Upper lobe of left lung (tissue), 6 donors: ENCODE measurements around the gene RFX7. TPM values are rescaled to one million over a fixed set of nuclear protein-coding genes. Genes with fewer than 3 reads are reported as not detected.
"Not testable (repeated sequence)": the region's sequence is repeated elsewhere in the genome, so short reads cannot be mapped to it uniquely, and the experiment has no call there.

Experiments used
- ATAC-seq, 2 donors: fragments of 200-7000 bp; cut with Tn5 transposase; one replicate each; pipeline ENCODE4 v1.9.1; 2022; ENCODE audit warnings: mild to moderate bottlenecking in 2 of 2, moderate library complexity in 2 of 2; ENCODE audit not compliant: low FRiP score in 2 of 2
- DNase-seq, 2 donors: peaks; one replicate each; pipeline ENCODE4 v3.0.0-alpha.2; 2019 to 2020
- H3K27ac ChIP-seq, 4 donors: fragments of 200-600 bp; sonication (generic); one replicate each; pipeline ENCODE4 v1.5.1; 2016 to 2019
- H3K27me3 ChIP-seq, 4 donors: fragments of 200-600 bp; sonication (generic); one replicate each; pipeline ENCODE4 v1.5.1; 2017 to 2019
- H3K36me3 ChIP-seq, 4 donors: fragments of 200-600 bp; sonication (generic); one replicate each; pipeline ENCODE4 v1.5.1; 2016 to 2019
- H3K4me1 ChIP-seq, 4 donors: fragments of 200-600 bp; sonication (generic); one replicate each; pipeline ENCODE4 v1.5.1; 2018 to 2019
- H3K4me3 ChIP-seq, 4 donors: fragments of 200-600 bp; sonication (generic); one replicate each; pipeline ENCODE4 v1.5.1; 2017 to 2019; ENCODE audit warnings: mild to moderate bottlenecking in 2 of 4, moderate library complexity in 1 of 4
- H3K9me3 ChIP-seq, 4 donors: fragments of 200-600 bp; sonication (generic); one replicate each; pipeline ENCODE4 v1.5.1; 2018 to 2019
- CTCF ChIP-seq, 6 experiments: fragments of 450-650 bp in 4 of 6; fragments of 200-600 bp in 2 of 6; sonication (generic) in 2 of 6; IDR thresholded peaks; one replicate each; pipeline ENCODE4 v1.5.1; 2016 to 2019; ENCODE audit warnings: antibody characterized with exemption in 6 of 6
- EP300 ChIP-seq, 4 donors: sonication (generic); formaldehyde crosslinking; IDR thresholded peaks; one replicate each; pipeline ENCODE4 v1.5.1; 2017; ENCODE audit warnings: antibody characterized with exemption in 4 of 4, control low read depth in 2 of 4
- POLR2A ChIP-seq, 4 donors: fragments of 450-650 bp; IDR thresholded peaks; one replicate each; pipeline ENCODE4 v1.5.1; 2016 to 2017; ENCODE audit warnings: antibody characterized with exemption in 4 of 4, mild to moderate bottlenecking in 2 of 4
- POLR2AphosphoS5 ChIP-seq, 2 donors: sonication (generic); formaldehyde crosslinking; IDR thresholded peaks; one replicate each; pipeline ENCODE4 v1.5.1; 2017; ENCODE audit warnings: antibody characterized with exemption in 2 of 2
- WGBS, 2 donors: methylation state at CpG; one replicate each; pipeline ENCODE4 v1.1.5; 2017 to 2018; 5-methylcytosine and 5-hydroxymethylcytosine counted together
- total RNA-seq, 6 donors: library from RNA; depleted of rRNA in 4 of 6; stranded (reverse); fragments of >200 nt in 4 of 6; gene quantifications; one replicate each; pipeline versions ENCODE4 v1.1.0 to v1.2.1, GENCODE V29; 2016 to 2021
- donor health status: DM: no; HTN: no; CAD: no; lungs with moderate emphysema.
- donor health status: DM: no; HTN: yes; CAD: no; lungs with severe emphysema.

The RFX7 gene
- total RNA-seq, 6 donors from 2014 or later = 8.0 to 17.9 (median 12.5) TPM

- TF ChIP-seq POLR2A (IDR thresholded peaks at IDR 0.05) (no peak), POLR2AphosphoS5 (IDR thresholded peaks at IDR 0.05) (no peak), CTCF (IDR thresholded peaks at IDR 0.05) (no peak), EP300 (IDR thresholded peaks at IDR 0.05) (no peak)
- ATAC-seq = no peak
- Histone ChIP-seq H3K36me3 (peaks cover 0 to 16% (median 2%) of the 10 kb centered on the region in 4 donors), H3K4me1 (peaks cover 0 to 4% (median 0%) of the 10 kb centered on the region in 4 donors), H3K27me3 (no peaks in the 10 kb centered on the region), H3K9me3 (no peaks in the 10 kb centered on the region), H3K4me3 (no peak overlapping the region), H3K27ac (no peak overlapping the region)
- no peak for DNase-seq
- WGBS, 2 donors = 83% methylated on average over 6 of the region's 6 CpGs
Observed at GRCh38 chr15:56174649-56175048, 69.0 kb downstream of the RFX7 start.

- 88 to 94% methylated on average over 2 of the region's 2 CpGs for WGBS, 2 donors
- peaks cover 0 to 15% (median 1%) of the 10 kb centered on the region in 4 donors for H3K36me3 ChIP-seq
Observed at GRCh38 chr15:56168394-56168793, 75.3 kb downstream of the RFX7 start.

GRCh38 chr15:56165234-56165633 is 78.4 kb downstream of the RFX7 start:
- ATAC-seq (no peak), DNase-seq (no peak)
- Histone ChIP-seq H3K4me3 (no peak overlapping the region), H3K4me1 (peaks cover 0 to 16% (median 0%) of the 10 kb centered on the region in 4 donors), H3K36me3 (no peaks in the 10 kb centered on the region), H3K27ac (no peak overlapping the region), H3K9me3 (no peaks in the 10 kb centered on the region), H3K27me3 (no peaks in the 10 kb centered on the region)
- 95 to 100% methylated on average over 2 of the region's 2 CpGs for WGBS, 2 donors
- no peak for TF ChIP-seq CTCF (IDR thresholded peaks at IDR 0.05)
- TF ChIP-seq POLR2A (IDR thresholded peaks at IDR 0.05) = no peak
- no peak for TF ChIP-seq EP300 (IDR thresholded peaks at IDR 0.05)
- TF ChIP-seq POLR2AphosphoS5 (IDR thresholded peaks at IDR 0.05) = no peak

More at GRCh38 chr15:56168394-56168793, 75.3 kb downstream of the RFX7 start:
- TF ChIP-seq POLR2A (IDR thresholded peaks at IDR 0.05) = no peak
- no peak for TF ChIP-seq POLR2AphosphoS5 (IDR thresholded peaks at IDR 0.05)
- no peak for TF ChIP-seq EP300 (IDR thresholded peaks at IDR 0.05)
- TF ChIP-seq CTCF (IDR thresholded peaks at IDR 0.05) = no peak
- peaks cover 0 to 11% (median 0%) of the 10 kb centered on the region in 4 donors for H3K4me1 ChIP-seq
- H3K4me3 ChIP-seq = no peak overlapping the region
- no peaks in the 10 kb centered on the region for H3K9me3 ChIP-seq
- DNase-seq (no peak), ATAC-seq (no peak)
- H3K27me3 ChIP-seq = no peaks in the 10 kb centered on the region
- no peak overlapping the region for H3K27ac ChIP-seq

GRCh38 chr15:56160966-56161365 is 82.7 kb downstream of the RFX7 start:
- Histone ChIP-seq H3K4me1 (peaks cover 0 to 8% (median 0%) of the 10 kb centered on the region in 4 donors), H3K27me3 (no peaks in the 10 kb centered on the region), H3K36me3 (no peaks in the 10 kb centered on the region), H3K9me3 (no peaks in the 10 kb centered on the region), H3K4me3 (no peak overlapping the region), H3K27ac (no peak overlapping the region)
- DNase-seq (no peak), ATAC-seq (no peak)
- WGBS, 2 donors = 60 to 65% methylated on average over 1 of the region's 1 CpG
- TF ChIP-seq POLR2A (IDR thresholded peaks at IDR 0.05) = no peak

GRCh38 chr15:56156877-56157276 is 86.8 kb downstream of the RFX7 start:
- WGBS, 2 donors = 90 to 92% methylated on average over 3 of the region's 3 CpGs
- H3K27ac ChIP-seq = no peak overlapping the region
- peaks cover 0 to 6% (median 0%) of the 10 kb centered on the region in 4 donors for H3K4me1 ChIP-seq
- no peak overlapping the region for H3K4me3 ChIP-seq
- ATAC-seq = no peak
- DNase-seq = no peak
- no peaks in the 10 kb centered on the region for H3K27me3 ChIP-seq
- TF ChIP-seq POLR2A (IDR thresholded peaks at IDR 0.05) (no peak), POLR2AphosphoS5 (IDR thresholded peaks at IDR 0.05) (no peak), CTCF (IDR thresholded peaks at IDR 0.05) (no peak), EP300 (IDR thresholded peaks at IDR 0.05) (no peak)
- H3K36me3 ChIP-seq = no peaks in the 10 kb centered on the region
- peaks cover 0 to 4% (median 0%) of the 10 kb centered on the region in 4 donors for H3K9me3 ChIP-seq

- not testable (repeated sequence) for H3K27me3 ChIP-seq, H3K9me3 ChIP-seq, H3K4me1 ChIP-seq, H3K4me3 ChIP-seq, H3K36me3 ChIP-seq, ATAC-seq, H3K27ac ChIP-seq
- peak in 1 of 2 donors; percentile 18 for DNase-seq
- 95 to 99% methylated on average over 10 of the region's 10 CpGs for WGBS, 2 donors
Observed at GRCh38 chr15:56155278-56155677, 88.4 kb downstream of the RFX7 start.

GRCh38 chr15:56154768-56155167 is 88.9 kb downstream of the RFX7 start:
- not testable (repeated sequence) for H3K4me3 ChIP-seq, H3K36me3 ChIP-seq, H3K9me3 ChIP-seq, ATAC-seq, DNase-seq, H3K27me3 ChIP-seq, H3K27ac ChIP-seq, H3K4me1 ChIP-seq
- WGBS, 2 donors = 95 to 96% methylated on average over 4 of the region's 4 CpGs
